Glomerular visceral epithelial cell (primary cell): ENCODE data around the gene TSPEAR.

Source experiments
- DNase-seq: peaks from one replicate; pipeline ENCODE4 v3.0.0-alpha.2; 2016; ENCODE audit errors: extremely low spot score

The TSPEAR gene

DNA sequence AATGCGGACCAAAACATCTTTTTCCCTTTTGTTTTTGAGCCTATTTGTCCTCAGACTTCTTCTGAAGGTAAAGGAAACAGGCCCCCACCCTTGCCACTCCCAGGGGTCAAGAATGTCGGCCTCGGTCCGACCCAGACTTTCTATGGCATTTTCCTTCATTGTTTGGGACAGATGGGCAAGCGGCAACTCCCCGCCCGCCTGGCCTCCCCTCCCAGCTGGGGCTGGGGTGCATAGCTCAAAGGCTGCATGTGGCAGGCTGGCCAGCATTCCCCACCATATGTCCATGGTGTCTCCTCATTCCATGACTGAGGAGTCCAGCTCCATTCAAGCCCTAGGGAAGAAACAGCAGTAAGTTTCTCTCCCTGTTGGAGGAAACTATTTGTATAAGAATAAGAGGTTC is 29.4 kb upstream of the TSPEAR start:
- no peak for DNase-seq

DNA sequence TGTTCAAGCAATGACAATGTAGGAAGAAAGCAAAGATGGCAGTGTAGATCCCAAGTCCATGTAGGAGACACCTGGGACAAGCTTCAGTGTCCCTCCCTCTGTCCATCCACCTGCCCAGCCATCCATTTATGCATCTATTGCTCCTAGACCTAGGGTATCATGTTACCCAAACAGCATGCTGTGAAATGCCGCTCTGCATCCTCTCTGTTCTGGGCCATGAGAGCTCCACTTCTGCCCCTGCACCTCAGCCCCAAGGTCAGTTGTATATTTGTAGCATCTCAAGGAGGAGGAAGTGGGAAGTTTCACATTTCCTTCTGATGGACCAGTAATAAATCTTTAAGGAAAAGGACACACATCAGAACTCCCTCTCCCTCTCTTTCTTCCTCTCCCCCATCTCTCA is 27.9 kb upstream of the TSPEAR start:
- no peak for DNase-seq

DNA sequence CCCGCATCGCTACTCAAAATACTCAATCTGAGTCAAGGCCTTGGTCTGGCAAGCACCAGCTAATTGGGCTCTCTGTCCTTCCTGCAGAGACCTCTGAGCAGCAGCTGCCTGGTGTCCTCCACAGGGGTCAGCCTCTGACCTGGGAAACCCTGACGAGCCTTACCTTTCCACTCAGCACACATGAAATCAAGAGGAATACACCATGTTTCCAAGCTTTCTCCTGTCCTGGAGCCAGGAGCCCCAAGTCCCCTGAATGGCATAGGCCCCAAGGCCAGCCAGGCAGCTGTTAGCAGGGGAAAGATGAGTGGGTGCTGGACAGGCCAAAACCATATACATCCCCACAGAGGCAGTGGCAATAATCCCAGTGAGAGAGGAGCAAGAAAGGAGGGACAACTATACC is 27.2 kb upstream of the TSPEAR start:
- DNase-seq, result no peak

DNA sequence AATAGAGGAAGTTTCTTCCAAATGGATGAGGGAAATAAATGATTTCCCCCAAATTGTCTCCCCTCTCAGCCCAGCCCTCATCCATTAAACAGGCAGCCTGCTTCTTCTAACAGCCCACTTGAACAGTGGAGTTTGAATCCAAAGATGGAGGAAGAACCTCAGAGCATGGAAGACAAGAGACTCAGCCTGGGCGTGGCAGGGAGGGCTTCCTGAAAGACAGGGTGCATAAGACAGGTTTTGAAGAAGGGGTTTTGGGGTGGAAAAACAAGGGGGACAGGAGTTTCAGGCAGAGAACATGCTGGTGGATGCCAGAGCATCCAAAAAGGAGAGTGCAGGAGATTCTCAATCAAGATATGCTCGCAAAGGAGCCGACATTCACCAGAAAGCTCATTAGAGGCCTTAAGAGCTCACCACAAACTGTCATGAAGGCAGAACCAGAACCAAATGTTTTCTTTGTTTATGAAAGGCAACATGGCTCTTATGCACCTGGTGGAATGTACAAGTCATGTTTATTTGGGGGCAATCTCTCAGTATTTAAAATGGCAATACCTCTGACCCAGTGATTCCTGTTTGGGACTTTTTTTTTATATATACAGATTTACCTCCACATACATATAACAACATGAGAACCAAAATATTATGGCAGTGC is 26.5 kb upstream of the TSPEAR start:
- DNase-seq, result no peak

DNA sequence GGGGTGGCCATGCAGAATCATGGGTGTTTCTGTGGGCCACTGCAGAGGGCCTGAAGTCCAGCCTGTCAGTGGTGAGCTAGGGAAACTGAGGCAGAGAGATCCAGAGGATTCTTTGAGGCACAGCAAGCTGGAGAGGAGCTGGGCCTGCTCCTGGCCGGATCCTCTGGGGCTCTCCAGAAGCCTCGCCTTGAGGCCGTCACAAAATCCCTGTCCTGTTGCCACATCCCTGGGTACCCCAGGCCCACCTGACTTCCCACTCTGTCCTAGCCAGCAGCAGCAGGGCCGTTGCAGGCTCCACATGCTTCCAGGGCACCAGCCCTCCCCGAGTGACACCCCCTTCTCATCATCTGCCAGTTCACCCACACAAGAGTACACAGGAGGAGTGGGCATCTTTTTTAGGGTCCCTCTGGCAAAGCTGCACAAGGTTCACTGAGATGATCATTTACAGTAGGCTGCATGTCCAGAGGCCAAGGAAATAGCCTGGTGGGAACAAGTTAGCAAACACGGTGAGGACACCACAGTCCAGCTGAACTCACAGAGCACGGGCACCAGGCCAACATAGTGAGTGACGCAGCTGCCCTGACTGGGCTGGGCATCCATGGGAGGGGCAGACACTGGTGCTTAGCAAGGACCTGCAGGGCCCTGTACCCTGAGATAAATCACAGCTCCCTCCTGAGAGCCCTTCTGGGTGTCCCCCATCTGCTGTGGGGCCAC is 25.1 kb upstream of the TSPEAR start:
- DNase-seq, result no peak

DNA sequence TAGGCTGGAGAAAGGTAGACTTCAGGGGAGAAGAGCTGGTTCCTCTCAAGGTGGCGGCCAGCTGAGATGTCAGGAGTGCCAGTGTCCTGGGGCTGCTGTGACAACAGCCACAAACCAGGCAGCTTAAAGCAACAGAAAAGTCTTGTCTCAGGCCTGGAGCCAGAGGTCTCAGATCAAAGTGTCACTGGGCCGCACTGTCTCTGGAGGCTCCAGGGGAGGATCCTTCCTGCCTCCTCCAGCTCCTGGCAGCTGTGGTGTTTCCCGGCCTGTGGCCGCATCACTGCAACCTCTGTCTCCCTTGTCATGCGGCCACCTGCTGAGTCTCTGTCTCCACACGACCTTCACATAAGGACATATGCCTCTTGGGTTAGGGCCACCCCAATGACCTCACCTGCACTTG is 24.4 kb upstream of the TSPEAR start:
- no peak for DNase-seq

DNA sequence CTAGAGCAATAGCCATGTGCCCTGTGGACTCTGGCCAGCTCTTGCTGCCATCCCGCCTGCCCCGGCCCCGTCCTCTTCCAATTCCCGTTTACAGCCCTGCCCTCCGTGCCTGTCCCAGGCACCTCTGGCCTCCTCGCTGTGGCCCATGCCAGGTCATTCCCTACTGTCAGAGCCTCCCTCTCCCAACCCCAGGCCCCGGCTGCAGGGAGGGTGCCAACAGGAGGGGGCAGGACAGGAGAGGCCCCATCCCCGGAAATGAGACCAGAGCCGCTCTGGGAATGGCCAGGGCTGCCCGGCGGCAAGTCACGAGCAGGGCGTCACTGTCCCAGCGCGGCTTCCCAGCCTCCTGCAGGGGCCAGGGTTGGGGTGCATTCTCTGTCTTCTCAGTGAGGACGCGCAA is 23.5 kb upstream of the TSPEAR start:
- no peak for DNase-seq

DNA sequence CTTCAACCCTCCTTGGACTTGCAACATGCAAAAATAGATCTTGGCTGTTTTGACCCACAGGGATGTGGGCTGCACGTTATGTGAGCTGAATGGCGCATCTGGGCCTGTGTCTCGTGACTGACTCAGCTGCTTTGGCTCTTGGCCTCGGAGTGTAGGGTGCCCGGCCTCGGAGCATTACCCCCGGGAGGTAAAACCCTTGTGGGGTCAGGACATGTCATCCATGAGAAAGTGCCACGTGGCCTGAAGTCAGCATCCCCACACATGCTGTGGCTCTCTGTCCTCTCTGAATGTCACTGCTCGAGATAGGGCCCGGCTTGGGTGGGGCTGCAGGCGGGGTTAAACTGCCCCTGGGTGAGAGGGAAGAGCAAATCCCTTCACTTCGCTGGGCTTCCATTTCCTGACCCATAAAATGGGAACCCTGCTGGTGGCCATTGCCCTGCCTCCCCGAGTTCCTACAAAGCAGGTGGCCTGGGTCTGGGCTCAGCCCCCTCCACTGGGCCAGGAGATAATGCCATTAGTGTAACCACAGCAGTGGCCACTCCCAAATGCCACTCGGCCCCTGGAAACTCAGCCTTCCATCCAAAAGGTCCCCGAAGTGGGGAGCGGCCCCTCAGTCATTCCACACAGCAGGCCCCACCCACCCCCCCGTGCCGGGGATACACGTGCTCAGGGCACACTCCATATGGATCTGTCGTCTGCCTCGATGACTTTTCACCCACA is 22.8 kb upstream of the TSPEAR start:
- no peak for DNase-seq

DNA sequence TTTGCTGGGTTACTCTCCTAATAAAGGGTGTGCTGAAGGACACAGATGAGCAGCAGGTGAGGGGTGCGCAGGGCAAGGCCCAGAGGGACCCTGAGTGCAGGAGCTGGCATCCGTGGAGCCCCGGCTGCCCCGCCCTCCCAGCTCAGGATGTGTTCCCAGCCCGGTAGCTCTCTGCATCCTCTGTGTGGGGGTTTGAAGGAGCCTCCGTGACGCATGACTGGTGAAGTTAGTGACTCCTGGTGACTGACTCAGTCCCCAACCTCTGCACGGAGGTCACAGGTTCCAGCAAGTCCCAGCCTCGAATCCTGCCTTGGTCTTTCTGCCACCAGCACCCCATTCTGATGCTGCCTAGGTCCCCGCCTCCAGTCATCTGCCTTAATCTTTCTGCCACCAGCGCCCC is 21.6 kb upstream of the TSPEAR start:
- no peak for DNase-seq

DNA sequence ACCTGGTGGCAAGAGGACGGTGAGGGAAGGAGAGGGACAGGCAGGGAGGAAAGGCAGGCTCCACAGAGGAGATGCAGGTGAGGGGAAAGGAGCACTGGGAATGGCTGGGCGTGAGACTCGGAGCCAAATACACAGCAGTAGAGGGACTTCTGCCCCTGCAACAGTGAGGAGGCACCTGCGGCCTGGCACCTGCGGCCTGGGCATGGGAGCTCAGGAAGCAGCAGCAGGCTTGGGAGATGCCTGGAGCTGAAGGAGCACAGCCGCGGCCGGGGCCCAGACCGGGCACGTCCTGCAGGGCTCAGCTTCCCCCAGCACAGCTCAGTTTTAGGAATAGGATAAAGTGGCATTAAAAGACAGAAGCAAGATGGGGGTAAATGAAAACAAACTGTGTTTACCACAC is 20.9 kb upstream of the TSPEAR start:
- DNase-seq, result no peak

DNA sequence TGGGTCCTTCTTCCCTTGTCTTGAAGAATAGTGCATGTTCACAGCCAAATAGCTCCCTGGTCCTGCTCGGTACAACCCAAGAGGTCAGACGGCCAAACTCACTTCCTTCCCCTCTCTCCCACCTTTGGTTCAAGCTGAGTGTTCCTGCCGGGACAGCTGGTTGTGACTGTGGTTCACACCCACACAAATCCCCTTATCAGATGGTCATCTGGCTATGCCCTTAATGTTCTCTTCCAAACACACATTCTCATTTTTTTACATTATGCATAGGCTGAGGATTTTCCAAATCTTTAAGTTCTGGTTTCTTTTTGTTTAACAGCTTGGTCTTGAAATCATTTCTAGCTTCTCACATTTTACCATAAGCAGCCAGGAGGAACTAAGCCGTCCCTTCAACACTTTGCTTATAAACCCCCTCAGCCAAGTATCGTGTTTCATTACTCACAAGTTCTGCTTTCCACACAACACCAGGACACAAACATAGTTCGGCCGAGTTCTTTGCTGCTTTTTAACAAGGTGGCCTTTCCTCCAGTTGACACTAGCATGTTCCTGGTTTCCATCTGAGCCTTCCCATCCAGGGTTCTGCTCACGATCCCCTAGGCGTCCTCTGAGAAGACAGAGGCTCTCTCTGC is 19.7 kb upstream of the TSPEAR start:
- no peak for DNase-seq

DNA sequence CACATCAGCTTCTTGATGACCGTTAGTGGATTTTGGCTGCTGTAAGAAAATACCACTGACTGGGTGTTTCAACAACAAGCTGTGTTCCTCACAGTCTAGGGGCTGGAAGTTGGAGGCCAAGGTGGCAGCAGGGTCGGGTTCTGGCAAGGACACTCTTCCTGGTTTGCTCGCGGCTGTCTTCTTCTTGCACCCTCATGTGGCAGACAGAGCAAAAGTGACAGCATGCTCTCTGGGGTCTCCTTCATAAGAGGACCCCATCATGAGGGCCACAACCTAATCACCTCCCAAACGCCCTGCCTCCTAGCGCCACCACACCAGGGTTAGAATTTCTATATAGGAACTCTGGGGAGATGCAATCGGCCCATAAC is 18.6 kb upstream of the TSPEAR start:
- DNase-seq, result no peak

DNA sequence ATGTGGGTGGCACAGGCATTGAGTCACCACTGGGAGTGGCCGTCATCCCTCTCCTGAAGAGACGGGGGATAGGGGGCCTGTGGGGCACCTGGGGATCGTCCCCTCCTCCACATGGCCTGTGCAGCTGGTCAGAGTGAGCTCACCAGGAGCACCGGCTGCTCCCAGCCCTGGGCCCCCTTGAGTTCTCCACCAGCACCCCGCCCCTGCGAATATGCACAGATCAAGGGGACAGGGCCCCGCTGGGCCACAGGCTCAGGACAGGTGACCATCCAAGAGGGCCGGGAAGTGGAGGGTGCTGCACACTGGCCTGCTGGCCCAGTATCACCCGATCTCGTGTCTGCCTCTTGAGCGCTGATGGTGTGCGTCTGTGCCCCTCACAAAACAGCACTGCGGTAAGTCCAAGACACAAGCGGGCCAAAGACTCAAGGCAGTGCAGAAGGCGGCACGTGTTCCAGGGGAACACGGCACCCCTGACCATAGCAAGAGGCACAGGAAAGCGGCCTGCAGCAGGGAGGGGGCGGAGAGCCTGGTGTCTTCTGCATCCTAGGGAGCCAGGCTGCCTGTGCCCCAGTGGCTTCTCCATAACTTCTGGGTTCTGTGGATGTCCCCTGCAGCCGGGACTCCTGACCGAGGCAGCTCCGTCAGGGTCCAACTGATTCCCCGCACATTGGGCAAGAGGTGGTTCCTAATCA is 18.1 kb upstream of the TSPEAR start:
- DNase-seq, result no peak

DNA sequence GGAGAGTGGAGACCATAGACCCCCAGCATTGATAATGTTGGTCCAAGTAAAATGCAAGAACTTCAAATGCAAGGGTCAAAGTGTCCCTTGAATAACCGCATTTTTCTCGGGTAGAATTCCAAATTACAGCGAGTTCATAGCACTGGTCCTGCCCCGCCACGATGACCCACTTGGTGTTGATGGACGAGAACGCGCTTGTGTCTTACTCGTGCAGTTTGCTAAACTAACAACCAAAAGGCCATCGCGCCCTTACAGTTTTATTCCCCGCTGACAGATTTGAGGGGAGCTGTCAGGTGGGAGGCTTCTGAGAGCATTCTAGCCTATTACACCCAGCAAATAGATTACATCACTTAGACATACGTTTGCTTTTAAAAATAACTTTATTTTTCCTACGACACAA is 17.3 kb upstream of the TSPEAR start:
- DNase-seq, result no peak

DNA sequence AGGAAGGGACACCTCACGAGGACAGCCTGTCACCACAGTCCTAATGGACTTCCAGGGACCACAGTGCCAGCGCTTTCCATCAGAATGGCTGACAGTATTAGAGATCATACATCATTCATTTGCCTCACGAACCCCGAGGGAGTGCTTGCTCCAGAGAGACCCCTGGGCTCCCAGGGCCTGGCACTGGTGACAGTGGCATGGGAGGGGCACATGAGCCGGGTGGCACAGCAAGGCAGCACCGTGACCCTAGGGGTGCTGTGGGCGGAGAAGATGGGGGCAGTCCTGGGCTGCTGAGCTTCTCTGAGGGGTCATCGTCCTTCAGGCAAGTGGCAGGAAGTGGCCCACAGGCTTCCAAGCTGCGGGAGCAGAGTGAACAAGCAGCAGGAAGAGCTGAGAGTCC is 16.4 kb upstream of the TSPEAR start:
- DNase-seq, result no peak

DNA sequence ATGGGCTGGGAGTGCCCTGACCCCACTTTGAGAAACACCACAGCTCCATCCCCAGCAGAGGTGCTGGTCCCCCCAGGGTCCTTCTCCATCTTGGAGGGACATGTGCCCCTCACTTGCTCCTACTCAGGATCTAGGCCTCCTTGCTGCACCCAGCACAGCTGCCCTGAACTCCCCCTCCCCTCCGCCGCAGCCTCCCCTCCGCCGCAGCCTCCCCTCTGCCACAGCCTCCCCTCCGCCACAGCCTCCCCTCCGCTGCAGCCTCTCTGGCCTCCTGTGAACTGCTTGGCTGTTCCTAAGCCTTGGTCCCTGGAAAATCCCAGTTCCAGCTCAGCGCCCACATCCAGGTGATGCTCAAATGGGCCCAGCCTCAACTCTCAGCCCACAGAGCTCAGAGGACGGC is 15.9 kb upstream of the TSPEAR start:
- no peak for DNase-seq

DNA sequence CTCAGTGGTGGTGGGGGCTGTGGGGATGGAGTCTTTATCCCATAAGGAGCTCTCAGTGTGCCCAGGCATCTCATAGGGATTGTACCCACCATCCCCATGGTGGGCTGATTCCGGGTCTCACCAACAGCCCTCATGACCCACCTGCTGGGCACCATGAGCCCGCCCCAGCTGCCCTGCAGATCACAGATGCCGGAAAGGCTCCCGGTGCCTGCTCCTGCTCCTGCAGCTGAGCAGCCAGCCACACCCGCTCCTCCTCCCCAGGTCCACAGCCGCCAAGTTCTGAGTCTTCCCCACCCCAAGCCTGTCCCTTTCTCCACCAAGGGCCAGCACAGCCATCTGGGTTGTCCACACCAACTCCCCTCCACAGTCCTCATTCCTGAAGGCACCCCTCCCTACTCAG is 15.5 kb upstream of the TSPEAR start:
- DNase-seq, result no peak

DNA sequence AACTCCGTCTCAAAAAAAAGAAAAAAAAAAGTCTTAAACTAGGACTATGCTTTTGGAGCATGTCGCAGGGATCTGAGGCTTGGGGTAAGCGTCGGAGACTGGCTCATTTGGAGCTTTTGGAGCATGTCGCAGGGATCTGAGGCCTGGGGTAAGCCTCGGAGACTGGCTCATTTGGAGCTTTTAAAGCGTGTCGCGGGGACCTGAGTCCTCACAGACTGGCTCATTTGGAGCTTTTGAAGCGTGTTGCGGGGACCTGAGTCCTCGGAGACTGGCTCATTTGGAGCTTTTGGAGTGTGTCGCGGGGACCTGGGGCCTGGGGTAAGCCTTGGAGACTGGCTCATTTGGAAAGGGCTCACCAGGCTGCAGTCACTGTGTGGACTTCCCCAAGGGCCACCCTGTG is 13.6 kb upstream of the TSPEAR start:
- no peak for DNase-seq

DNA sequence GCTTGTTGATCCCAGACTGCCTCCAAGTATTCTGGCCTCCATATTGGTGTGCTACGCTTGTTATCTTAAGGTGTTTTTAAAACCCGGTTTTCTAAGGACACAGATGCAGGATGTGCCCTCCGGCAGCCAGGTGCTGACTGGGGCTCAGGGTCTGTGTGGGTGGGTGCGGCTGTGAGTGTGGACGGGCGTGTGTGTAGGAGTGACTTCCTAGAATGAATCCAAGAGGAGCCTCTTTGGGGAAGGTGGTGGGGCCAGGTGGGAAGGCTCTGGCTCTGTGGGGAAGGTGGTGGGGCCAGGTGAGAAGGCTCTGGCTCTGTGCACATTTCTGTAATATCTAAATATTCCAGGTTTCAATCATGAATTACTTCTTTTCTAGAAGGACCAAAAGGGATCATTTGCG is 12.8 kb upstream of the TSPEAR start:
- no peak for DNase-seq

DNA sequence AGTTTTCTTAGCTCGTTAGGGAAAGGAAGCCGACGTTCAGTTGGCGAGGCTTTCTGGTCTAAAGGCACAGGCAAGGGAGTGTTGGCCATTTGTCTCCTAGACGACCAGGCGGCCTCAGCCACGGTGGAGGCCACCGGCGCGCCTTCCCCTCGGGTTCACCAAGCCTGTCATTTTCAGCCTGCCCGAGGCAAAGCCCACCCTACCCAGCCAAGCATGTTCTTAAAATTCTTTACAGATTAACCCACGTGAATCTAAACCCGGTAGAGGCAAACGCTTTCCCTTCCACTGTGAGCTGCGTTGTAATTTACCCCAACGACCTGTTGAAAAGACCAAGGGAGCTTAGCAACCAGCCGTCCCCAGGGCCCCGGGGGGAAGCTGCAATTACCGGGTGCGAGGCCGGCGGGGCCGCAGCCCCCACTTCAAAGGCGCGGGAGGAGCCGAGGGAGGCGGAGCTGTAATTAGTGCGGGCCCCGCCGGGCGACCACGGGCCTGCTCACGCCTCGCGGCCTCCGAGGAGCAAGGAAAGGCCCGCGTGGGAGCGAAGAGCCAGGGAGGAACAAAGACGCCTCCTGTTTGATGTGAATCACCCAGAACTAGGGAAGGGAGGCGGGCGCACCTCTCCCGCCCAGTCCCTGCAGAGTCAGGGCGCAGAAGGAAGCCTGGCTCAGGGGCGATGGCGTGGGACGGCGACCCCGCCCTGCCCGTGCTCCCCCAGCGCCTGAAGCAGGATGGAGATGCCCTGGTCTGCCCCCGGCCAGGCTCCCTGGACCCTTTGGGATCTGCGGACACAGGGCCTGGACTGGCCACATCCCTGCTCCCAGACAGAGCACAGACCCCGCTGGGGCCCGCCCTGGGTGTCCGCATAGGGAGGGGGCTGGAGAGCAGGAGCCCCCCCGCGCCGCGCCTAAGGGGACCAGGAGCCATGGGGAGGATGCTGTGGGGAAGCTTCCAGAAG is 12.1 kb upstream of the TSPEAR start:
- no peak for DNase-seq

DNA sequence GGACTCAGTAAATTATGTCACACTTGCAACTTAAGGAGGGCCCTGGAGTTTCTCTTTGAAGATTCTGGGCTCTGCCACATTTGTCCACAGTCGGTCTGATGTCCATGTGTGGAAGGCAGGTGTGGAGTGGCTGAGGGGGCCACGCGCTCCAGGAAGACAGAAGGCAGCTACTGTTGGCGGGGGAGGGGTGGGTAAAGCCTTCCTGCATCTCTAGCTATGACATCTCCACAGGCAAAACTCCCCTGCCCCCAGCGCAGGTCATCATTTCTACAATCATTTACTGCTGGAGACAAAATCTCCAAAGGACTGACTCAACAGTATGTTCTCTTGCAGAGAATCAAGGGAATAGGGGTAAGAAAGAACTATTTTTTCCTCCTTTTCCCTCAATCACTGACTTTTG is 11.4 kb upstream of the TSPEAR start:
- DNase-seq, result no peak
